H1 (cell line): ENCODE measurements around the gene HMCN2. TPM values are rescaled to one million over a fixed set of nuclear protein-coding genes. Genes with fewer than 3 reads are reported as not detected.

ENCODE experiments used
- CBX5 ChIP-seq: fragments of 300-800, 300-1000 bp; sonication (generic); IDR thresholded peaks from 2 replicates; pipeline ENCODE4 v1.7.1; 2016; ENCODE audit warnings: antibody characterized with exemption, low read length, low read depth
- CHD7 ChIP-seq: fragments of 300-600 bp; sonication (generic); IDR thresholded peaks from 2 replicates; pipeline ENCODE4 v1.7.1; 2012; ENCODE audit warnings: low read length, moderate library complexity, mild to moderate bottlenecking, inconsistent platforms; ENCODE audit not compliant: insufficient replicate concordance
- EZH2 ChIP-seq: fragments of 200-600 bp; sonication (generic); IDR thresholded peaks from 2 replicates; pipeline ENCODE4 v1.7.1; 2012; ENCODE audit warnings: low read depth, mild to moderate bottlenecking, moderate library complexity, low read length, inconsistent platforms; ENCODE audit not compliant: severe bottlenecking
- GTF2F1 ChIP-seq: IDR thresholded peaks from 2 replicates; pipeline ENCODE4 v1.6.1; 2012; ENCODE audit warnings: low read depth, low read length, improper control_type of control experiment, borderline replicate concordance
- HDAC2 ChIP-seq, 2 experiments: fragments of 300-600 bp in 1 of 2; sonication (generic) in 1 of 2; IDR thresholded peaks; 2 replicates each; pipeline ENCODE4 v1.6.1; 2011 to 2012; ENCODE audit warnings: low read depth in 2 of 2, low read length in 2 of 2, mild to moderate bottlenecking in 2 of 2, moderate library complexity in 2 of 2, borderline replicate concordance in 1 of 2, inconsistent platforms in 1 of 2
- JUN ChIP-seq: IDR thresholded peaks from 2 replicates; pipeline ENCODE4 v1.6.1; 2011; ENCODE audit warnings: low read depth, mild to moderate bottlenecking, improper control_type of control experiment, low read length
- MAFK ChIP-seq: IDR thresholded peaks from 2 replicates; pipeline ENCODE4 v1.6.1; 2012; ENCODE audit warnings: low read depth, mild to moderate bottlenecking, improper control_type of control experiment, low read length
- SRF ChIP-seq: IDR thresholded peaks from 2 replicates; pipeline ENCODE4 v1.6.1; 2011; ENCODE audit warnings: mild to moderate bottlenecking, low read depth, low read length, moderate library complexity
- YY1 ChIP-seq: IDR thresholded peaks from 2 replicates; pipeline ENCODE4 v1.6.1; 2011; ENCODE audit warnings: low read depth, mild to moderate bottlenecking, low read length
- polyA plus RNA-seq, 7 experiments: library from polyadenylated mRNA; depleted of rRNA in 3 of 7; stranded (reverse) in 5 of 7; unstranded in 2 of 7; fragments of >200 nt in 5 of 7; fragments of 200-250 nt in 2 of 7; gene quantifications; 1 replicate in 5 of 7; 2 replicates in 1 of 7; 4 replicates in 1 of 7; pipeline versions ENCODE4 v1.2.1 to v1.2.3, GENCODE V29; 2011 to 2013; ENCODE audit warnings: missing spikeins in 2 of 7, mixed read lengths in 2 of 7
- total RNA-seq: library from RNA; stranded (reverse); fragmentation: NEBNext Ultra II Directional; extraction: Animal tissue kit (Norgen Biotek cat#: 25700); gene quantifications from 2 replicates; pipeline ENCODE4 v1.2.1, GENCODE V29; 2021
- TF ChIP-seq, protein P1 (sequence below): IDR thresholded peaks from 2 replicates; pipeline ENCODE4 v1.6.1; 2012; ENCODE audit warnings: inconsistent platforms

Gene HMCN2
- total and polyA plus RNA-seq, 2 of the 8 experiments (the other 6 are each of a cell fraction or from before 2014, with no cell fraction given), result 5.0 to 9.1 TPM

- no peak for TF ChIP-seq CHD7
- TF ChIP-seq YY1, result no peak
- TF ChIP-seq JUN, result no peak
- no peak for TF ChIP-seq EZH2
- TF ChIP-seq HDAC2 (IDR thresholded peaks at IDR 0.05; ENCODE audit: borderline replicate concordance in 1 of 2, low read depth in 2 of 2, low read length in 2 of 2), result no peak
- TF ChIP-seq, protein P1, sequence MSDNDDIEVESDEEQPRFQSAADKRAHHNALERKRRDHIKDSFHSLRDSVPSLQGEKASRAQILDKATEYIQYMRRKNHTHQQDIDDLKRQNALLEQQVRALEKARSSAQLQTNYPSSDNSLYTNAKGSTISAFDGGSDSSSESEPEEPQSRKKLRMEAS, result no peak
- TF ChIP-seq SRF, result no peak
- no peak for TF ChIP-seq GTF2F1
- TF ChIP-seq MAFK, result no peak
- no peak for TF ChIP-seq CBX5
Observed at GRCh38 chr9:130286781-130287428, 21.3 kb downstream of the HMCN2 start (continued).
